ENCODE measurements around the gene PRKG1. TPM values are rescaled to one million over a fixed set of nuclear protein-coding genes. Genes with fewer than 3 reads are reported as not detected.
"Not testable (repeated sequence)": the region's sequence is repeated elsewhere in the genome, so short reads cannot be mapped to it uniquely, and the experiment has no call there.

PRKG1 gene
- total RNA-seq, 1 donor from 2014 or later: 50.2 TPM

DNA sequence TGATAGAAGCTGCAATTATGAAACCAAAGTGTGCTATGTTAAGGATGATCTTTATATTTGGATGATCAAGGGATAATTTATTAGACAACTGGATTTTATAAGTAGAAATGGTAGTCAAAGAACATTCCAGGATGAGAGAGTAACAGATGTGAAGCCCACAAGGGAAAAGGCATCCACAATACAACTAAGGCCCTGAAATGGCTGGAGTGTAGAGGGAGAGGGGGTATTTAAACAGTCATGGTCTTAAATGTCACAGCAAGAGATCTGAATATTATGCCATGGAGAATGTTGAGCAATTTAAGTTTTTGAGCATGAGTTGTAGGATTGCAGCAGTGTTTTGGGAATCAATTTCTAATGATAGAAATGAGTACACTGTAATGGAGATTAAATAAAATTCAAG, 957.5 kb downstream of the PRKG1 start:
- Histone ChIP-seq H3K9me3 (no peaks in the 10 kb centered on the region), H3K36me3 (no peaks in the 10 kb centered on the region), H3K27ac (no peak overlapping the region), H3K27me3 (no peaks in the 10 kb centered on the region), H3K4me1 (peaks cover 0 to 6% of the 10 kb centered on the region in 2 donors), H3K4me3 (no peak overlapping the region)
- TF ChIP-seq, protein P1, sequence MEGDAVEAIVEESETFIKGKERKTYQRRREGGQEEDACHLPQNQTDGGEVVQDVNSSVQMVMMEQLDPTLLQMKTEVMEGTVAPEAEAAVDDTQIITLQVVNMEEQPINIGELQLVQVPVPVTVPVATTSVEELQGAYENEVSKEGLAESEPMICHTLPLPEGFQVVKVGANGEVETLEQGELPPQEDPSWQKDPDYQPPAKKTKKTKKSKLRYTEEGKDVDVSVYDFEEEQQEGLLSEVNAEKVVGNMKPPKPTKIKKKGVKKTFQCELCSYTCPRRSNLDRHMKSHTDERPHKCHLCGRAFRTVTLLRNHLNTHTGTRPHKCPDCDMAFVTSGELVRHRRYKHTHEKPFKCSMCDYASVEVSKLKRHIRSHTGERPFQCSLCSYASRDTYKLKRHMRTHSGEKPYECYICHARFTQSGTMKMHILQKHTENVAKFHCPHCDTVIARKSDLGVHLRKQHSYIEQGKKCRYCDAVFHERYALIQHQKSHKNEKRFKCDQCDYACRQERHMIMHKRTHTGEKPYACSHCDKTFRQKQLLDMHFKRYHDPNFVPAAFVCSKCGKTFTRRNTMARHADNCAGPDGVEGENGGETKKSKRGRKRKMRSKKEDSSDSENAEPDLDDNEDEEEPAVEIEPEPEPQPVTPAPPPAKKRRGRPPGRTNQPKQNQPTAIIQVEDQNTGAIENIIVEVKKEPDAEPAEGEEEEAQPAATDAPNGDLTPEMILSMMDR (IDR thresholded peaks at IDR 0.05): no peak
- intact Hi-C loops (cut with DNase I): no loop called here
- DNase-seq (ENCODE audit: low spot score in 2 of 2): no peak

DNA sequence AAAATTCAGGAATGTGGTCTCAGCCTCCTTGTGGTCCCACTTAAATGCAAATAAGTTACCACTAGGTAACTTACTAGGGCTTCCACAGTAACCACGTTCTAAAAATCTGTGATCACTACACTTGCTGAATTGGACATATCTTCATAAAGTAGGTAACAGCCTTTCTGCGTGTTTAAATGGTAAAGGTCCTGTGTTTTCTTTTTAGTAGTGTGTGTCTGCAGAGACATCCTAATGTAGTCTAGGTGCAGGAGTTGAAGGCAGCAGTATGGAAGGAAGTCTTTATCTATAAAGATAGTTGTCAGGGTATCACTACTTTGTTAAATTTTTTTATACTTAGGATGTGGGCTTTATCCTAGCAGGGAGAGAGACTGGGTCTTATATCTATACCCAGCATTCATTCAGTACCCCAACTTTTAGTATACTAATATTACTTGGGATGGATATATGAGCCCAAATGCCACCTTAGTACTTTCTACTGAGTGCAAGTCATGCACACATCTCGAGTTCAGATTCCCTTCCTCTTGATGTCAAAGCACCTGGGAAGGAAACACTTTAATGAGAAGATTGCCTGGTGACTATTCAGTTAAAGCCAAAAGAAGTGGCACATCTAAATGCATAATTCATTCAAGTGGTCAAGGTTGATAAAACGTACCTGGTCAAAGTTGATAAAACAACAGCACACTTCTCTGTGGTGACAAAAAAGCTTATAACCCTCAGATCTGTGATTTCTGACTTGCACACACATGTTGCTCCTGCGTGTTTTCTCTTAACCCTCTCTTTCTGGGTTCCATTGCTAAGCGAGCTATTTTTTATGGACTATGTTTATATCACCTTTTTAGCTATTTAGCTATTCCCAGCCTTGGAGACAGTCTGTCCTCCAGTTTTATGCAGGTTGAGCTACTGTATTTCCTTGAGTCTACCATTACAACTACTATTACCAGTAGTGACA, 958.7 kb downstream of the PRKG1 start:
- no peaks in the 10 kb centered on the region for H3K27me3 ChIP-seq
- no peaks in the 10 kb centered on the region for H3K36me3 ChIP-seq
- no peak overlapping the region for H3K27ac ChIP-seq
- H3K4me1 ChIP-seq: peaks cover 0 to 6% of the 10 kb centered on the region in 2 donors
- no peaks in the 10 kb centered on the region for H3K9me3 ChIP-seq
- H3K4me3 ChIP-seq: no peak overlapping the region
- no peak for DNase-seq (ENCODE audit: low spot score in 2 of 2)
- intact Hi-C loops (cut with DNase I): no loop called here
- TF ChIP-seq, protein P1 (IDR thresholded peaks at IDR 0.05): no peak

DNA sequence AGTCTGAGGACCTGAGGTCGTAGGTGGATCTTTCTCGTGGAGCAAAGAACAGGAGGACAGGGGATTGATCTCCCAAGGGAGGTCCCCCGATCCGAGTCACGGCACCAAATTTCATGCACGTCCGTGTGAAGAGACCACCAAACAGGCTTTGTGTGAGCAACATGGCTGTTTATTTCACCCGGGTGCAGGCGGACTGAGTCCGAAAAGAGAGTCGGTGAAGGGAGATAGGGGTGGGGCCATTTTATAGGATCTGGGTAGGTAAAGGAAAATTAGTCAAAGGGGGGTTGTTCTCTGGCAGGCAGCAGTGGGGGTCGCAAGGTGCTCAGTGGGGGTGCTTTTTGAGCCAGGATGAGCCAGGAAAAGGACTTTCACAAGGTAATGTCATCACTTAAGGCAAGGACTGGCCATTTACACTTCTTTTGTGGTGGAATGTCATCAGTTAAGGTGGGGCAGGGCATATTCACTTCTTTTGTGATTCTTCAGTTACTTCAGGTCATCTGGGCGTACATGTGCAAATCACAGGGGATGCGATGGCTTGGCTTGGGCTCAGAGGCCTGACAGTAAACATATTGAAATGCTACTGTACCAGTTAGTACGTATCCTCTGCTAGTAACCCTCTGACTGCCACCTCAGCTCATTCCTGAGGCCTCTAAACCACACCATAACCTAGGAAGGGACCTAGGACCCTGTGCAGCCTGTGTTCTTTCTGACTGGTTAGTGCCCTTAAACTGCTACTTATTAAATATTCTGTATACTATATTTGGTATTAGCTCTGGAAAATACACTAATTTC, 964.9 kb downstream of the PRKG1 start:
- peak overlapping the region in 1 of 2 donors; percentile 11 for H3K27ac ChIP-seq
- H3K27me3 ChIP-seq; DNase-seq (ENCODE audit: low spot score in 2 of 2); H3K9me3 ChIP-seq; H3K4me1 ChIP-seq; H3K4me3 ChIP-seq; H3K36me3 ChIP-seq; intact Hi-C loops (cut with DNase I): not testable (repeated sequence)

DNA sequence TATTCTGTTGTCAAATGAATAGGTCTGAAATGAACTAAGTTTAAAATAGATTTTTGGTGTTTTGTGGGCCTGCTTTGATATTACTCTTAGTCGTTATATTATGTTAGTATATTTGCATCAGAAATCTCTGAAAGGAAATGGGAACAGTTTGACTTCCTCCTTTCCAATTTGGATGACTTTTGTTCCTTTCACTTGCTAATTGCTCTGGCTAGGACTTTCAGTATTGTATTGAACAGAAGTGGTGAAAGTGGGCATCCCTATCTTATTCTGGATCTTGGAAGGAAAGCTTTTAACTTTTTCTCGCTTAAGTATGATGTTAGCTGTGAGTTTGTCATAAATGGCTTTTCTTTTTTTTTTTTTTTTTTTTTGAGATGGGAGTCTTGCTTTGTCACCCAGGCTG, 966.2 kb downstream of the PRKG1 start:
- TF ChIP-seq, protein P1 (IDR thresholded peaks at IDR 0.05): no peak
- Histone ChIP-seq H3K4me3 (no peak overlapping the region), H3K27ac (no peak overlapping the region), H3K27me3 (no peaks in the 10 kb centered on the region), H3K9me3 (no peaks in the 10 kb centered on the region), H3K36me3 (no peaks in the 10 kb centered on the region), H3K4me1 (no peaks in the 10 kb centered on the region)
- intact Hi-C loops (cut with DNase I): no loop called here
- no peak for DNase-seq (ENCODE audit: low spot score in 2 of 2)

DNA sequence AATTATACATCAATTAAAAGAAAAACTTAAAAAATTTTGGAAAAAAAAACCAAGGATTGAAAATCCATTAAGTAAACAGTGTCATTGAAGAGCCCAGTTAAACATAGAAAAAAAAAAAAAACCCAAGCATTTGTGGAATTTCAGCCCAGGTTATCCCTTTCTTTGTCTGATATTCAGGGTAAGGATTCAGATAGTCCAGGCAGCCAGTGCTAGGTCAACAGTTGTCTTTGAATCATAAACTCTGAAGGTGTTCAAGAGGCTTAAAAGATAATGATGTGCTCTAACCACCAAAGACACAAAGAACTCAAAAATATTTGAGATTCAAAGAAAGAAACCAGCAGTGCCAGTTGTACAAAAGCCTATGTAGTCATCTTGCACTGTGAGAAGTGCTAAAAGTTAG, 969.5 kb downstream of the PRKG1 start:
- TF ChIP-seq, protein P1 (IDR thresholded peaks at IDR 0.05): no peak
- H3K27me3 ChIP-seq: no peaks in the 10 kb centered on the region
- H3K4me3 ChIP-seq: no peak overlapping the region
- no peaks in the 10 kb centered on the region for H3K9me3 ChIP-seq
- no peaks in the 10 kb centered on the region for H3K4me1 ChIP-seq
- no peaks in the 10 kb centered on the region for H3K36me3 ChIP-seq
- no peak for DNase-seq (ENCODE audit: low spot score in 2 of 2)
- no peak overlapping the region for H3K27ac ChIP-seq
- intact Hi-C loops (cut with DNase I): no loop called here

DNA sequence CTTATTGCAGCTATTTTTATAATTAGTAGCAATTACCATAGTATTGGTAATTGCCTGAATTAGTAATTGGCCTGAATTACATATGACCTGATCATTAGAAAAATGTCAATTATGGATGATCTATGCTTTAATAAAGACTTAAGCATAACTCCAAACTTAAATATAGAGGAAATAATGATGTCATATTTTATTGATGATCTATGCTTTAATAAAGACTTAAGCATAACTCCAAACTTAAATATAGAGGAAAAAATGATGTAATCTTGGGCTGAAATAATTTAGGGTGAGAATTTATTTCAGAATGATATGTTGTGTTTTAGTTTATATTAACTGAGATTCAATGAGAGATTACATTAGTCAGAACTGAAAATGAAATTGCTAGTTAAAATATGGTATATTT, 973.8 kb downstream of the PRKG1 start:
- no peaks in the 10 kb centered on the region for H3K4me1 ChIP-seq
- H3K36me3 ChIP-seq: no peaks in the 10 kb centered on the region
- no peak overlapping the region for H3K27ac ChIP-seq
- TF ChIP-seq, protein P1 (IDR thresholded peaks at IDR 0.05): no peak
- no peak for DNase-seq (ENCODE audit: low spot score in 2 of 2)
- no peaks in the 10 kb centered on the region for H3K27me3 ChIP-seq
- intact Hi-C loops (cut with DNase I): no loop called here
- no peaks in the 10 kb centered on the region for H3K9me3 ChIP-seq
- no peak overlapping the region for H3K4me3 ChIP-seq
